ENCODE data around the gene CRMP1.

The CRMP1 gene

DNA sequence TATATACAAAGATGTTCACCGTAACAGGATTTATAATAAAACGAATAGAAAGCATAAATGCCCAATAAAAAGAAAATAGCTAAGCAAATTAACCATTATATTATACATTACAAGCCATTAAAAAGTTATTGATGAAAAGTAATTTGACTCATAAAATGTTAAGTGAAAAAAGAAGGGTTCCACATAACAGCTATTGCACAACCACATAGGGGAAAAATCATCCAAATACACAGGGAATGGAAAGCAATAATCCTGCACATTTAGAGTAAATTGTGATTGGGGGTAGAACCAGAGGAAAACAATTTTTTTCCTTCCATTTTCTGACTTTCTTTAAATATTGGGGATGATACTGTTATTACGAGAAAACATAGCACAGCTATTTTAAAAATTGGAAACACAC is 38.0 kb downstream of the CRMP1 start:
- TF ChIP-seq CTCF (IDR thresholded peaks at IDR 0.05; ENCODE audit: extremely low read depth, missing control alignments) = no peak
- DNase-seq (ENCODE audit: low spot score) = no peak

DNA sequence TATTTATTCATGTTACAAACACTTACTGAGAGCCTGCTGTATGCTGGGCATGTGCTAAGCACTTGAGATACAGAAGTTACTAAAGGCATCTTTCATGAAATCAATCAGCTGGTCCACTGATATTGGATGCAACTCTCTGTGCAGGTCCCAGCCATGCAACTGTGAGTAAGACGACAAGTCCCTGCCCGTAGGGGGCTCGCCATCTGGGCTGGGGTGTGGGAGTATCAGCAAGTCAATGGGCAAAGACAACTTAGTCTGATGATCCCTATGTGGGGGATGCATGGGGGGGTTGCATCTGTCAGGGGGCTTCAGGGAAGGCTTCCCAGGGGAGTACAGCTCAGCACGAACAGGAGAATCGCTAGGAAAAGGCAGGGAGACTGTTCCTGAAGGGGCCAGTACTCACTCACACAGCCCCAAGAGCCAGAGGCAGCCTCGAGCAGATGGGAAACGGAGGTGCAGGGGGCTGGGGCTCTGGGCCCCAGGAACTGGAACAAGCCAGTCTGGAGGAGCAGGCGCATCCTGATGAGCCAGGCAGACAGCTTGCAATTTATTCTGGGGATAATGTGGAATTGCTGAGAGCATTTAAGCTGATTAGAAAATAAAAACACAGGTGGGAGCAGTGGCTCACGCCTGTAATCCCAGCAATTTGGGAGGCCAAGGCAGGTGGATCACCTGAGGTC is 40.2 kb downstream of the CRMP1 start:
- no peak for TF ChIP-seq CTCF (IDR thresholded peaks at IDR 0.05; ENCODE audit: extremely low read depth, missing control alignments)
- no peak for DNase-seq (ENCODE audit: low spot score)

DNA sequence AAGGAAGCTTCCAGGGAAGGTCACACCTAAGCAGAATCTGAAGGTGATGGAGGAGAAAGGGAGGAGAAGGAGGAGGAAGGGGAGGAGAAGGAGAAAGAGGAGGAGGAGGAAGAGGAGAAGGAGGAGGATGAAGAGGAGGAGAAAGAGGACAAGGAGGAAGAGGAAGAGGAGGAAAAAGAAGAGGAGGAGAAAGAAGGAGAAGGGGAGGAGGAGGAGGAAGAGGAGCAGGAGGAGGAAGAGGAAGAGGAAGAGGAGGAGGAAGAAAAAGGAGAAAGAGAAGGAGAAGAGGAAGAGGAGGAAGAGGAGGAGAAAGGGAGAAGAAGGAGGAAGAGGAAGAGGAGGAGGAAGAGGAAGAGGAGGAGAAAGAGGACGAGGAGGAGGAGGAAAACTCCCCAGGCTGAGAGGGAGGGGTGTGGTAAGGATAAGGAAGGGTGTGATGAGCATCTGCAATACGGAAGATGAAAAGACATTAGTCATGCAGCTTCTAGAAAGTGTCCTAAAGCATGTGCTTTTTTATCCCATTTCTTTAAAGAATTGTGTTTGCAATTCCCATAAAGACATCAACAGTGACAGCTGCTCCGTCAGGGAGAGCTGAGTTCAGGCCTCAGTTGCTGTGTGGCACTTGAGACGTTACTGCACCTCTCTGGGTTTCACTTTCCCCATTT is 41.1 kb downstream of the CRMP1 start:
- DNase-seq (ENCODE audit: low spot score) = no peak
- no peak for TF ChIP-seq CTCF (IDR thresholded peaks at IDR 0.05; ENCODE audit: extremely low read depth, missing control alignments)

DNA sequence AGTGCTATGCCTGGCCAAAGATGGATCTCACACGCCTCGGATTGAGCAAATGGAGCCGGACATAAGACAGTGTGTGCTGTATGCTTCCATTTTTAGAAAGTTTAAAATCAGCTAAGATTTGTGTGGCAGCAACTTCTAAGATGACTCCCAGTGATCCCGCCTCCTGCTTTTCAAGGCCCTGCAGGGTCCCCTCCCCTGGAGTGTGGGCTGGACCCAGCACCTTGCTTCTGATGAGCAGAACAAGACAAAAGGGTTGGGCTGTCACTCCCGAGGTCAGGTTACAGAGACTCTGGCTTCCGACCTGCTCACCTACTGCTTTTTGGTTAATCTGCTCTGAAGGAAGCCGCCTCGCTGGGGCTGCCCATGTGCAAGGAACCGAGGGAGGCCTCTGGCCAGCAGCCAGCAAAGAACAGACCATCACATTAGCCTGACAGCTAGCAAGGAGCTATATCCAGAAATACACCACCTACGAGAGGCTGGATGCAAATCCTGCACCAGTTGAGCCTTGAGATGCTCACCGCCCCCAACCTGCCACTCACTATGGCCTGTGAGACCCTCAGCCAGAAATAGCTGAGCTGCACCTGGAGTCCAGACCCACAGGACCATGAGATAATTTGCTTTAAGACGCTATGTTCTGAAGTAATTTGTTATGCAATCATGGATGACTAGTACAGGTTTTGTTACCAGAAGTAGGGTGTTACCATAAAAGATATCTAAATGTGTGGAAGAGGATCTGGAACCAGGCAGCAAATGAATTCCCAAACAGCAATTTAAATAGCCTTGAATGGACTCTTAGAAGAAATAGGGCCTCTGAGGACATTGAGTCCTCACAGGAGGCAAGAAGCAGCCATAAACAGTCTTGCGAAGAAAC is 47.6 kb downstream of the CRMP1 start:
- TF ChIP-seq CTCF (IDR thresholded peaks at IDR 0.05; ENCODE audit: extremely low read depth, missing control alignments) = no peak
- no peak for DNase-seq (ENCODE audit: low spot score)

GRCh38 chr4:5843573-5844530 is 49.0 kb downstream of the CRMP1 start:
- DNase-seq (ENCODE audit: low spot score) = no peak
- TF ChIP-seq CTCF (IDR thresholded peaks at IDR 0.05; ENCODE audit: extremely low read depth, missing control alignments) = no peak

- TF ChIP-seq CTCF (IDR thresholded peaks at IDR 0.05; ENCODE audit: extremely low read depth, missing control alignments) = no peak
- no peak for DNase-seq (ENCODE audit: low spot score)
These were observed 50.4 kb downstream of the CRMP1 start for GRCh38 chr4:5842456-5842855.
